ENCODE measurements around the gene EEF2.
"Not testable (repeated sequence)": the region's sequence is repeated elsewhere in the genome, so short reads cannot be mapped to it uniquely, and the experiment has no call there.

Gene EEF2

DNA sequence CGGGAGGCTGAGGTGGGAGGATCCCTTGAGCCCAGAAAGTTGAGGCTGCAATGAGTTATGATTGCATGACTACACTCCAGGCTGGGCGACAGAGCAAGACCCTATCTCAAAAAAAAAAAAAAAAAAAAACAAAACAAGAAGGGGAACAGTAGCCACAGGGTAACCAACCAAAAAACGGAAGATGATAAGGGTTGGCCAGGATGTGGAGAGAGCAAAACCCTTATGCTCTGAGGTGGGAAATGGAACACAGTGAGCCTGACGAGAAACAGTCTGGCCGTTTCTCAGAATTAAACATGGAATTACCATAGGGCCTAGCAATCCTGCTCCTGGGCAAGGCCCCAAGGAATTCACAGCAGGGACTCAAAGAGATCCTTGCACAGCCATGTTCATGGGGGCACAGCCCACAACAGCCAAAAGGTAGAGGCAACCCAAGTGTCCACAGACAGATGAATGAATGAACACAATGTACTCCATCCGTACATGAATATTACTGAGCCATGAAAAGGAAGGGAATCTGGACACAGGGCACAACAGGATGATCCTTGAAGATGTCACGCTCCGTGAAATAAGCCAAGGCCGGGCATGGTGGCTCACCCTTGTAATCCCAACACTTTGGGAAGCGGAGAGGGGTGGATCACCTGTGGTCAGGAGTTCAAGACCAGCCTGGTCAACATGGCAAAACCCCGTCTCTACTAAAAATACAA, 41.1 kb downstream of the EEF2 start:
- no peak for DNase-seq (ENCODE audit: low read depth)

DNA sequence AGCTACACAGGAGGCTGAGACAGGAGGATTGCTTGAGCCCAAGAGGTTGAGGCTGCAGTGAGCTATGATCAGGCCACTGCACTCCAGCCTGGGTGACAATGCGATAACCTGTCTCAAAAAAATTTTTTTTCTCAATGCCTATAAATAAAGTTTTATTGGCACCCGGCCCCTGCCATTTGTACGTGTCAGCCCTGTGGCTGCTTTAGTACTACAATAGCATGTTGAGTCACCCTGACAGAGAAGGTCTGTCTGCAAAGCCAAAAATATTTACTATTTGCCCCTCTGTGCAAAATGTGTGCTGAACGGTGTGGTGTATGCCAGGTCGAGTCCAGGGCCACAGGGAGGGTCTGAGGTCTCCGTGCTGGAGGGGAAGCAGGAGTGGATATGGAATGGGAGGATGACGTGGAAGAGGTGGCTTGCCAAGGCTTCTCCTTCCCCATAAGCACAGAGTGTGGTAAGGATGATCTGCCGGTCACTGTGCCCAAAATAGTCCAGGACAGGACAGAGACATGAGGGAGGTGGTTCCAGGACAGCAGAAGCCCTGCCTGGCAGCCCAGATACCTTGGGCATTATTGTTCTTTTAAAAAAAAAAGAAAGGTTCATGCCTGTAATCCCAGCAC, 42.4 kb downstream of the EEF2 start:
- no peak for DNase-seq (ENCODE audit: low read depth)

DNA sequence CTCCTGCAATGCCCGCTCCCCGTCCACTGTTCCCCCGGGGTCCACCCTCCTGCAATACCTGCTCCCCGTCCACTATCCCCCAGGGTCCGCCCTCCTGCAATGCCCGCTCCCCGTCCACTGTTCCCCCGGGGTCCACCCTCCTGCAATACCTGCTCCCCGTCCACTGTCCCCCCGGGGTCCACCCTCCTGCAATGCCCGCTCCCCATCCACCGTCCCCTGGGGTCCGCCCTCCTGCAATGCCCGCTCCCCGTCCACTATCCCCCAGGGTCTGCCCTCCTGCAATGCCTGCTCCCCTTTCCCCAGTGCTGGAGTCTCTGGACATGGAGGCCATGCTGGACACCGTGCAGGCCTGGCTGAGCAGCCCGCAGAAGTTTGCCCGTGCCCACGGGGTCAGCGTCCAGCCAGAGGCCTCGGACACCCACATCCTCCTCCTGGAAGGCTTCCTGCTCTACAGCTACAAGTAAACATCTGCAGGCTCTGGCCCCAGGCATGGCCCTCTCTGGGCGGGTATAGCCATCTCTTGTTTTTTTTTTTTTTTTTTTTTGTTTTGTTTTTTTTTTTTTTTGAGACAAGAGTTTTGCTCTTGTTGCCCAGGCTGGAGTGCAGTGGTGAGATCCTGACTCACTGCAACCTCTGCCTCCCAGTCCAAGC, 46.8 kb downstream of the EEF2 start:
- not testable (repeated sequence) for DNase-seq (ENCODE audit: low read depth)

DNA sequence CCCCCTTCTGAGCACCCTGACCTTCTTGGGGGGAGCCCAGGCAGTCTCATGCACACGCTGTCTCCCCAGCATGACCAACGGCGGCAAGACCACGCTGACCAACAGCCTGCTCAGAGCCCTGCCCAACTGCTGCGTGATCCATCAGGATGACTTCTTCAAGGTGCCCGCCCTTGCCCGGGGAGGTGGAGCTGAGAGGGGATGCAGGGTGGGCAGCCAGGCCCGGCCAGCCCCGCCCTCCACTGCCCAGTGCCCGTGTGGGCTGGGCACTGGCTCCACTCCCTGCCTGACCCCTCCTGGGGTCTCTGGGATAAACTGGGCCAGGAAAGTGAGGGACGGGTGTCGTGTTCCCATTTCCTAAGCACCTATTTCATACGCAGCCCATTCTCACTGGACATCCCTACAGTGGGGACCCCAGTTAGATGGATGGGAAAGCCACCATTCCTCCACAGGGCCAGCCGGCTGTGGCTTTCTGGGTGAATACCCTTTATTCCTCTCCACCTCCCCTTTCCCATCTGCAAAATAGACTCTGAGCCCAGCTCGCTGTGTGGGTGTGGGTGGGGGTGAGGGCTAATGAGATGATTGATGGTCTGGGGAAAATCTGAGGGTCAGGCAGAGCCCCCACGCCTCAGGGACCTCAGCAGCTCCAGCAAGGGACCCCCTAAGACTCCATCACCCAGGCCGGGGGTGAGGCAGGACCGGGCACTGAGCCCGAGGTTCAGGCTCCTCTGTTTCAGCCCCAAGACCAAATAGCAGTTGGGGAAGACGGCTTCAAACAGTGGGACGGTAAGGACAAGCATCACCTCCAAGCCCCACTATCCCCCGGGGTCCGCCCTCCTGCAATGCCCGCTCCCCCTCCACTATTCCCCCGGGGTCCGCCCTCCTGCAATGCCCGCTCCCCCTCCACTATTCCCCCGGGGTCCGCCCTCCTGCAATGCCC, 48.5 kb downstream of the EEF2 start:
- DNase-seq (ENCODE audit: low read depth), result no peak

- no peak for DNase-seq (ENCODE audit: low read depth)
These were observed 52.1 kb downstream of the EEF2 start, which contains the start of gene NMRK2 for GRCh38 chr19:3932931-3933810. Gene NMRK2 (plus strand): TSS chr19:3933069. CDS start chr19:3933672, 603 bp downstream.

DNA sequence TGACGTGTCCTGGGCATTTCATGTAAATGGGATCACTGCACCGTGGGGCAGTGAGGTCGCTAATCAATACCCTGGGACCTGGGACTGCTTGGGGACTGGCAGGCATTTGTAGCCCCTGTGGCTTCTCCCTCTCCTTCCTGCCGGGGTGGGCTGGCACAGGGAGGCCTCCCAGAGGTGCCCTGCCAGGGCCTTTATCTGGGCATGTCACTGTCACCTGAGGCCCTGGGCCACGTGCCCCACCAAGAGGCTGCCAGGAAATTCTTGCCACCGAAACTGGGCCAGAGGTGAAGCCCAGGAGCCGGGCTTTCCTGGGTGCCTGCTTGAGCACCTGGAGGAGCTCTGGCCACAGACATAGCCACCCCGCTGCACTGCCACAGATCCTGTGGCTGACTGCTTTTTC, 54.2 kb downstream of the EEF2 start:
- DNase-seq (ENCODE audit: low read depth), result no peak

Measured in T-helper 22 cell (primary cell).